HEK293 (cell line): ENCODE results near the gene ABAT.

Experiments
- CTCF ChIA-PET: fragments of 350-600 bp; formaldehyde crosslinking; extraction: SDS; loops from one replicate; lab custom pipeline; 2021; ENCODE audit warnings: antibody characterized with exemption; lab: Yijun Ruan, JAX
- POLR2A ChIA-PET: fragments of 300-600 bp; formaldehyde crosslinking; extraction: SDS; loops from one replicate; lab custom pipeline; 2020; ENCODE audit warnings: antibody characterized with exemption, inconsistent platforms; lab: Yijun Ruan, JAX
- H3K27ac ChIP-seq: fragments of 200-500 bp; sonication (Bioruptor generic); 2 replicates; pipeline ENCODE4 v1.5.1; 2014; ENCODE audit warnings: low read depth, low read length, control low read depth, inconsistent platforms; ENCODE audit errors: extremely low read depth
- H3K36me3 ChIP-seq, 2 experiments: fragments of 200-500 bp in 1 of 2; sonication (Bioruptor generic) in 1 of 2; 1 replicate in 1 of 2; 2 replicates in 1 of 2; pipeline ENCODE4 v1.5.1; 2014 to 2017; ENCODE audit warnings: inconsistent platforms in 2 of 2, low read length in 2 of 2; ENCODE audit not compliant: control insufficient read depth in 2 of 2, insufficient read depth in 1 of 2
- H3K4me1 ChIP-seq: fragments of 200-500 bp; sonication (Bioruptor generic); 2 replicates; pipeline ENCODE4 v1.5.1; 2014; ENCODE audit warnings: mild to moderate bottlenecking, low read length, inconsistent platforms; ENCODE audit not compliant: control insufficient read depth, insufficient read depth
- H3K4me3 ChIP-seq: 2 replicates; pipeline ENCODE4 v1.5.1; 2011; ENCODE audit warnings: low read depth, mild to moderate bottlenecking, control low read depth, low read length, moderate library complexity
- H3K9me3 ChIP-seq: fragments of 200-500 bp; sonication (Bioruptor generic); 2 replicates; pipeline ENCODE4 v1.5.1; 2014; ENCODE audit warnings: low read depth, low read length, inconsistent platforms; ENCODE audit not compliant: control insufficient read depth, insufficient read depth
- TSHZ1 ChIP-seq: fragments of 450-650 bp; formaldehyde crosslinking; IDR thresholded peaks from 2 replicates; pipeline ENCODE4 v1.5.1; 2016; ENCODE audit warnings: missing biosample characterization, missing genetic modification characterization, borderline replicate concordance
- ZBTB6 ChIP-seq: fragments of 450-650 bp; formaldehyde crosslinking; IDR thresholded peaks from 2 replicates; pipeline ENCODE4 v1.5.1; 2017; ENCODE audit warnings: missing biosample characterization, missing genetic modification characterization
- ZNF112 ChIP-seq: fragments of 450-650 bp; formaldehyde crosslinking; IDR thresholded peaks from 2 replicates; pipeline ENCODE4 v1.5.0; 2017; ENCODE audit warnings: missing biosample characterization, missing genetic modification characterization
- ZNF148 ChIP-seq: fragments of 450-650 bp; formaldehyde crosslinking; IDR thresholded peaks from 2 replicates; pipeline ENCODE4 v1.5.0; 2017; ENCODE audit warnings: missing biosample characterization, missing genetic modification characterization, borderline replicate concordance
- ZNF214 ChIP-seq: fragments of 450-650 bp; formaldehyde crosslinking; IDR thresholded peaks from 2 replicates; pipeline ENCODE4 v1.5.1; 2017; ENCODE audit warnings: missing biosample characterization, mild to moderate bottlenecking, missing genetic modification characterization, borderline replicate concordance
- ZNF221 ChIP-seq: fragments of 450-650 bp; formaldehyde crosslinking; IDR thresholded peaks from 2 replicates; pipeline ENCODE4 v1.5.1; 2017; ENCODE audit warnings: missing biosample characterization, missing genetic modification characterization, borderline replicate concordance
- ZNF239 ChIP-seq: fragments of 450-650 bp; formaldehyde crosslinking; IDR thresholded peaks from 2 replicates; pipeline ENCODE4 v1.5.1; 2016; ENCODE audit warnings: missing biosample characterization, missing genetic modification characterization
- ZNF280C ChIP-seq: fragments of 450-650 bp; formaldehyde crosslinking; IDR thresholded peaks from 2 replicates; pipeline ENCODE4 v1.5.1; 2016; ENCODE audit warnings: missing biosample characterization, missing genetic modification characterization
- ZNF311 ChIP-seq: fragments of 450-650 bp; formaldehyde crosslinking; IDR thresholded peaks from 2 replicates; pipeline ENCODE4 v1.5.1; 2017; ENCODE audit warnings: missing biosample characterization, missing genetic modification characterization, borderline replicate concordance
- ZNF366 ChIP-seq: fragments of 450-650 bp; formaldehyde crosslinking; conservative IDR thresholded peaks from 2 replicates; pipeline ENCODE4 v1.5.1; 2016; ENCODE audit warnings: missing biosample characterization, missing genetic modification characterization
- ZNF37A ChIP-seq: fragments of 450-650 bp; IDR thresholded peaks from 2 replicates; pipeline ENCODE4 v1.5.1; 2018; ENCODE audit warnings: missing biosample characterization, missing genetic modification characterization
- ZNF596 ChIP-seq: fragments of 450-650 bp; IDR thresholded peaks from 2 replicates; pipeline ENCODE4 v1.5.0; 2018; ENCODE audit warnings: missing biosample characterization, mild to moderate bottlenecking, missing genetic modification characterization, moderate library complexity
- ZNF664 ChIP-seq: fragments of 450-650 bp; formaldehyde crosslinking; IDR thresholded peaks from 2 replicates; pipeline ENCODE4 v1.5.1; 2016; ENCODE audit warnings: missing biosample characterization, missing genetic modification characterization
- ZNF785 ChIP-seq: fragments of 450-650 bp; formaldehyde crosslinking; IDR thresholded peaks from 2 replicates; pipeline ENCODE4 v1.5.1; 2016; ENCODE audit warnings: missing biosample characterization, missing genetic modification characterization
- ZSCAN23 ChIP-seq: fragments of 450-650 bp; formaldehyde crosslinking; IDR thresholded peaks from 2 replicates; pipeline ENCODE4 v1.5.1; 2016; ENCODE audit warnings: missing biosample characterization, missing genetic modification characterization

The ABAT gene

GRCh38 chr16:8807189-8807588, 132.8 kb downstream of the ABAT start (continued):
- TF ChIP-seq TSHZ1 (tag by site-specific recombination) (no peak), ZNF221 (tag by site-specific recombination) (no peak), ZSCAN23 (tag by site-specific recombination) (no peak), ZNF596 (no peak), ZNF664 (no peak), ZNF148 (tag by site-specific recombination) (no peak), ZNF366 (no peak), ZBTB6 (tag by site-specific recombination) (no peak)
- TF ChIP-seq, all 188 proteins: peak for 0

- Histone ChIP-seq H3K4me1 (no peaks in the 10 kb centered on the region), H3K9me3 (no peaks in the 10 kb centered on the region), H3K27ac (no peak overlapping the region), H3K4me3 (no peak overlapping the region), H3K36me3 (peaks cover 37 to 93% of the 10 kb centered on the region in 2 experiments)
- TF ChIP-seq ZNF311 (no peak), ZNF239 (no peak), ZNF280C (tag by site-specific recombination) (no peak), ZNF37A (tag by site-specific recombination) (no peak), ZNF112 (no peak), ZNF785 (no peak), ZNF214 (no peak), TSHZ1 (tag by site-specific recombination) (no peak)
- CTCF ChIA-PET, result no interaction called here
- POLR2A ChIA-PET, result no interaction called here
Observed at GRCh38 chr16:8808009-8808408, 133.6 kb downstream of the ABAT start.
